Dedifferentiated amniotic fluid mesenchymal stem cell (primary cell): Measurements from ENCODE around the gene SP140.
"Not testable (repeated sequence)": the region's sequence is repeated elsewhere in the genome, so short reads cannot be mapped to it uniquely, and the experiment has no call there.

ENCODE experiments used
- DNase-seq: peaks from one replicate; pipeline ENCODE4 v3.0.0-alpha.2; 2016; ENCODE audit errors: extremely low spot score

SP140 gene

DNA sequence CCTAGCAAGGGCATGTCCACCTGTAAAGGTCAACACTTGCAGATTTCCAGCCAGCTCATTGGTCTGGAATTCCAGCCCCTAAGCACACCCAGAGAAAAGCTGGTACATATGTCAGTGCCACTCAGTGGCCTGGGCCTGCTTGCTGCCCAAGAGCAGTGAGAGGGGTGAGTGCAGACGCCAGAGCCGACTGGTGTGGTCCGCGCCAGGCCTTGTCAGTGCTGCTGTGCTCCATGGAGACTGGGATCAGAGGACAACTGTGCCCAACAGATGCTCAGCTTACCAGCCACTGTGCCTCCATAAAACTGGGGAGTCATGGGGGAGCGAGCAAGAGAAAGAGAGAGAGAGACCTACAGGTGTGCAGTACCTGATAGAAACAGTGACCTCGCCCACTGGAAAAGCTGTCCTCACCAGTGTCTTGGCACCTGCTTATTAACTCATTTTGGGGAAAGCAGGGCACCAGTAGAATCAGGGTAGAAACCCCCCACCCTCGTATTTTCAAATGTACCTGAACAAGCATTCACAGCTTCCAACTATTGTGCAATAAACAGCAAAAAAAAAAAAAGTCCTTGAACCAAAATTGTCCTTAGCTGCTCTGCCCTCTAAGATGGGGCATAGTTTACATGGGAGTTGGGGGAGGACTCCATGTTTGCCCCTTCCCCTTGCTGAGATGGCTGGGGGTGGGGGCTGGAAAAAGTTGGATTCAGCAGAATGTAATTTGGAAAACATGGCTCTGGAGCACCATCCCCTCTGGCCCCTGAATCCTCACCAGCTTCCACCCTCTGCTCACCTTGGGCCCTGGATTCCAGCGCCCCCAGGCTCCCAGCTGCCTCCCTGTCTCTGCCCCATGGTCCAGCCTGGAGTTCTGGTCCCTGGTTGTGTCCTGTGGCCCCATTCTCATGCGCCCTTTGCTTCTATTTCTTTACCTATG, 100.0 kb downstream of the SP140 start:
- no peak for DNase-seq

DNA sequence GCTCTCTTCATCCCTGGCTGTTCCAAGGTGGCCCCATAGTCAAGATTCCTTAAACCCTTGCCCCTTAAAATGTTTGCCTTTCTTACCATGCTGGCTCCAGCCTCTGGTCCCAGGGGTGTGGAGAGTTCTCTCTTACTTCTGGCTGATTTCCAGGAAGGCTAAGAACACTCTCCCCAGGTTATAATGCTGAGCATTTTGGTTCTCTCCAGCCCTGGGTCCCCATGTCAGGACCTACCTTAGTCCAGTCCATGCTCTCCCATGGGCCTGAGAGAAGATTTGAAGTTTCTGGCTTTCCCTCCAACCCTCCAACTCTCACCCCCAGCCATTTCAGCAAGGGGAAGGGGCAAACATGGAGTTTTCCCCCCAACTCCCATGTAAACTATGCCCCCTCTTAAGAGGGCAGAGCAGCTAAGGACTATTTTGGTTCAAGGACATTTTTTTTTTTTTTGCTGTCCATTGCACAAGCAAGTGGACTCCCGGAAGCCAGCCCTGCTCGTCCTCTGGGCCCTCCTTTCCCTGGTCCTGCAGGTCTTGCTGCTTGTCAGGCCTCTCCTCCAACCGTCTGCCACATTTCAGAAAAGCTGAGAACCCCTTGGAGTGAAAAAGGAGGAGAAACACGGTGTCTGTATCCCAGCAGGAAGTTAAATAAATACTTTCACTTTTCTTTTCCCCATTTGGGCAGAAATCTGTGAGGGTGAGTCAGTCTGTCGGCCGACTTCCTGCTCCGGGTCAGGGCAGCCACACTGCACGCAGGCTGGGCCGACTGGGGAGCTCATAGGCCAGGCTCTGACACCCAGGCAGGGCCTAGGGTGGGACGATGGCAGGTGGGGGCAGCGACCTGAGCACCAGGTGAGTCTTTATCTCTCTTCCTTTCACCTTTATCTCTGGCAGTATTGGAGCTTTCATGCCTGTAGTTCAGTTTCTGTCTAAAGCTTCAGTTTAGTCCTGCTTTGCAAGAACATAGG, 101.2 kb downstream of the SP140 start, which contains the start of gene SP140L:
Gene SP140L, plus strand, starts transcription at position 741 of the 965 bp plus-strand sequence. Its CDS starts 77 bp downstream, at position 818.
- DNase-seq = peak; percentile 80

DNA sequence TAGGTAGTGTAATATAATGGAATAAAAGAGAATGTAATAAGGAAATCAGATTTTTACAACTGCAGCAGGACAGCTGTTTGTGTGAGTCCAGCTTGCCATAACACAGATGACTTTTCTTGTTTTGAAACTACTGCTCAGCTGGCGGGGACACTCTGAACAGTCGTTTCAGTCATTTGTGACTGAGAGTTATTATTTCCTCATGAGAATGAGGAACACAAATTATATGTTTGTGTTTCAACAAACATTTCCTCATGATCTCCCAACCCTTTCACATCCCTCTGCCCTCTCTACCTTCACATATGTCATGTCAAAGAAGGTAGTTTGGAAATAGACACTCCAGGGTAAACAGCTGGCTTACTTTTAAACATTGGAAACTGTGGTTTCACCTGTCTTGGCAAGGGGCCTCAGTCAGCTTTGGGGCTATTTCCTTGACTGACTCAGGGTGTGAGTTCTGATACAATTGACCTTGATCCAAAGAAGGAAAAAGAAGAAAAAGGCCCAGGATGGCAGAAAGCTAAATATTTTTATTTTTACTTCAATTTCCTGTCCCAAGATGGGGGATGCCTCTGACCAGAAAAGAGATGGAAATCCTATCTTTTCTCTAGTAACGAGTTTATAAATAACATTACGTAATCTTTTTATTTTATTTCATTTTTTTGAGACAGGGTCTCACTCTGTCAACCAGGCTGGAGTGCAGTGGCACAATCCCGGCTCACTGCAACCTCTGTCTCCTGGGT, 102.0 kb downstream of the SP140 start:
- DNase-seq = no peak

DNA sequence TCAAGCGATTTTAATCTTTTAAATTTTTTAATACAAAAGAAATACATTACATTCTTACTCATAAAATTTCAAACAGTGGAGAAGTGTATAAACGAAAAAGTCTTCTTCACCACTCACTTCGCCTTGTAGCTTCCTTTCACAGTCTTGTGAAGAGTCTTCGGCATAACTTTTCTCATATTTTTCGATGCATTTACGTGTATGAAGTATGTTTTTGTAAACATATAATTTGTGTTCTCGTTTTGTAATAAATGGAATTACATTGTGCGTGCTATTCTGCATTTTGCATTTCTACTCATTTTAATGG, 102.6 kb downstream of the SP140 start:
- no peak for DNase-seq

DNA sequence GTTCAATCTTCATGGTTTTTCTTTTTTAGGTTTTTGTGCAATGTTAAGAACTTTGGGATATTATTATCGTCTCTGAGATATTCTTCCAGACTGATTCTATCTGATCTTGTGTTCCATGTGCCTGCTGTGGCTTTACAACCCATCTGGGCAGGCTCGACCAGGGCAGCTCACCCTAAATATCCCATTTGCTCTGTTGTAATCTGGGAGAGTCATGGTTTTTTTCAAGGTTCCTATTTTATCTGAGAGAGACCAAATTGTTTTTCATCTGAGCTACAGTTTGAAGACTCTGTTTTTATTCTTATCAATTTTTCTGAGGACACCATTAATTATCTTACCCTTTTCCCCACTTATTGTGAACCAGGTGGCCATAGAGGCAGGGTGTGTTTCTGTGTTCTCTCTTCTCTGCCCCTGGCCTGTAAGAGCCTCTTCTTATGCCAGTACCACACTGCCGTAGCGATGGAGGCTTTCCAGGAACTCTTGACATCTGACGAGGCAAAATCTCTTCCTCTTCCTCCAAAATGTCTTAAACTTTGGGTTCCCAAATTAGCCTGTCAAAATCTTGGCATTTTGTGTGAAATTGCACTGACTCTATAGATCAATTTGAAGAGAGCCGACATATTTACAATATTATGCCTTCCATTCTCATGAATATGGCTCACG, 104.5 kb downstream of the SP140 start:
- no peak for DNase-seq

DNA sequence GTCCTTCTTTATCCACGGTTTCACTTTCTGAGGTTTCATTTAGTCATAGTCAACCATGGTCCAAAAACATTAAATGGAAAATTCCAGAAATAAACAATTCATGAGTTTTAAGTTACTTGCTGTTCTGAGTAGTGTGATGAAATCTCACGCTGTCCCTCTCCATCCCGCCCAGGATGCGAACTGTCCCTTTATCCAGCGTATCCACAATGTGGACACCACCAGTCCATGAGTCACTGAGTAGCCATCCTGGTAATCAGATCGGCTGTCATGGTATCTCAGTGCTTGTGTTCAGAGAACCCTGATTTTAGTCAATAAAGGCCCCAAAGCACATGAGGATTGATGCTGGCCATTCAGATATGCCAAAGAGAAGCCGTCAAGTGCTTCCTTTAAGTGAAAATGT, 105.2 kb downstream of the SP140 start:
- no peak for DNase-seq

DNA sequence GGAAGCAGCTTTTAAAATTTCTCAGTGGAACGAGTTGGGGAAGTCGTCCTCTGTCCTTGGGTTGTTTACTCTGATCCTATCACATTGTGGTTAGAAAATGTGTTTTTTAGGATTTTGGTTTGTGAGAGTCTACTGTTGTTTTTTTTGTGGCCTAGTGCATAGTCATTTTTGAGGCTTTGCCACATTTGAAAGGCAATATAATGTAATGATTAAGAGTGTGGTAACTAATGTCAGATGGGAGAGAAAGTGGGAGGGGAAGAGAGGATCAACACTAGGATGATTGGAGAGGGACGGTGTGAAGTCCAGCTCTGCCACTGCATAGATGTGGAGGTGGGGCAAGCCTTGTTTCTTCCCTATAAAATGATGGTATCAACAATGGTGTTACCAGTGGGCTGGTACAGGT, 109.9 kb downstream of the SP140 start:
- no peak for DNase-seq

DNA sequence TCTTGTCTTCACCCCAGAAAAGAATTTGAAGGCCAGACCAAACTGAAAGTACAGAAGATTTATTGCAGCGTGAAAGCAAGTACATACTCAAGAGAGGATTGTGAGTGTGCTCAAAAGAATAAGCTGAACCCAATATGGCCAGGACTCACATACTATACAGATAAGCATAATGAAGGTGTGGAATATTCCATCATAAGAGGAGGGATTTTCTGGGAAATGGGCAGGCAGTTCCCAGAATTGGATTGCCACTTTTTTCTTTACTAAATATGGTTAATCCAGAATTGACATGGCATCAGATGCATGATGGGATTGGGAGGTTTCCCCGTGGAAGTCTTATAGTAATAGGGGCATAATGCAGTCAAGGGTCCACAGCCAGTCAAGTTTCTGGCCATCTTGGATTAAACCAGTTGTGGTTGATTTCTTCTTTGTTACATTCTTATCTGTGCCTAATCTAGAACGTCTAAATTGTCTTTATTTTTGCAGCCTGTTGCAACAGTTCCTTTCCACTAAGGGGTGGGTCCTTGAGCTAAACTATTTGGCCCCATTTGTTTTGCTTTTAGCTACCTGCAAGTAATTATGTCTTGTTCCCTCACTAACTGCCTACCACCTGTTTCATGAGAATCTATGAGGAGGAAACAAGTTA, 110.4 kb downstream of the SP140 start:
- no peak for DNase-seq

DNA sequence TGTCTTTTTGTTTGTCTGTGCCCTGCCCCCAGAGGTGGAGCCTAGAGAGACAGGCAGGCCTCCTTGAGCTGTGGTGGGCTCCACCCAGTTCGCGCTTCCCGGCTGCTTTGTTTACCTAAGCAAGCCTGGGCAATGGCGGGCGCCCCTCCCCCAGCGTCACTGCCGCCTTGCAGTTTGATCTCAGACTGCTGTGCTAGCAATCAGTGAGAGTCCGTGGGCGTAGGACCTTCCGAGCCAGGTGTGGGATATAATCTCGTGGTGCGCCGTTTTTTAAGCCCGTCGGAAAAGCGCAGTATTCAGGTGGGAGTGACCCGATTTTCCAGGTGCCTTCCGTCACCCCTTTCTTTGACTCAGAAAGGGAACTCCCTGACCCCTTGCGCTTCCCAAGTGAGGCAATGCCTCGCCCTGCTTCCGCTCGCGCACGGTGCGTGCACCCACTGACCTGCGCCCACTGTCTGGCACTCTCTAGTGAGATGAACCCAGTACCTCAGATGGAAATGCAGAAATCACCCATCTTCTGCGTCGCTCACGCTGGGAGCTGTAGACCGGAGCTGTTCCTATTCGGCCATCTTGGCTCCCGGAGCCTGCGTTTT, 116.5 kb downstream of the SP140 start:
- DNase-seq = not testable (repeated sequence)

DNA sequence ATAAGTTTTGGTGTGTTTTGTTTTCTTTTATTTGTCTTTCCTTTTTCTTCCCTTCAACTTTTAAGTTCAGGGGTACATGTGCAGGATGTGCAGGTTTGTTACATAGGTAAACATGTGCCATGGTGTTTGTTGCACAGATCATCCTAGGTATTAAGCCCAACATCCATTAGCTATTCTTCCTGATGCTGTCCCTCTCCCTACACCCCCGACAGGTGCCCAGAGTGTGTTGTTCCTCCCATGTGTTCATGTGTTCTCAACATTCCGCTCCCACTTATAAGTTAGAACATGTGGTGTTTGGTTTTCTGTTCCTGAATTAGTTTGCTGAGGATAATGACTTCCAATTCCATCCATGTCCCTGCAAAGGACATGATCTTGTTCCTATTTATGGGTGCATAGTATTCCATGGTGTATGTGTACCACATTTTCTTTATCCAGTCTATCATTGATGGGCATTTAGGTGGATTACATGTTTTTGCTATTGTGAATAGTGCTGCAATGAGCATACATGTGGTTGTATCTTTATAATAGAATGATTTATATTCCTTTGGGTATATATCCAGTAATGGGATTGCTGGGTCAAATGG, 117.6 kb downstream of the SP140 start:
- DNase-seq = not testable (repeated sequence)

DNA sequence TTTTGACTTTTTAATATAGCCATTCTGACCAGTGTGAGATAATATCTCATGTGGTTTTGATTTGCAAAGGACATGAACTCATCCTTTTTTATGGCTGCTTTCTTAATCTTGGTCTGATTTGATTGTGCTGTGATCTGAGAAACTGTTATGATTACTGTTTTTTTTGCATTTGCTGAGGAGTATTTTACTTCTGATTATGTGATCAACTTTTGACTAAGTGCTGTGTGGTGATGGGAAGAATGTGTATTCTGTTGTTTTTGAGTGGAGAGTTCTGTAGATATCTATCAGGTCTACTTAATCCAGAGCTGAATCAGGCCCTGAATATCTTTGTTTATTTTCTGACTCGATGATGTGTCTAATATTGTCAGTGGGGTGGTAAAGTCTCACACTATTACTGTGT, 118.2 kb downstream of the SP140 start:
- DNase-seq = no peak

DNA sequence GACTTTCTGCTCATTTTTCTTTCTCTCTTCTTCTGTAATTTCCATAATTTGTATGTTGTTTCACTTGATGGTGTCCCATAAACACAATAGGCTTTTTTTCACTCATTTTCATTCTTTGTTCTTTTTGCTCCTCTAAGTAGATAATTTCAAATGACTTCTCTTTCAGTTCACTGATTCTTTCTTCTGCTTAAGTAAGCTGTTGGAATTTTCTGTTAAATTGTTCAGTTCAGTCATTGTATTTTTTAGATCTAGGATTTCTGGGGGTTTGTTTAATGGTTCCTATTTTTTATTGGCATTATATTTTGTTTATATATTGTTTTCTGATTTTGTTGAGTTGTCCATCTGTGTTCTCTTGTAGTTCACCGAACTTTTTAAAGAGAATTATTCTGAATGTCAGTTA, 120.9 kb downstream of the SP140 start:
- no peak for DNase-seq

DNA sequence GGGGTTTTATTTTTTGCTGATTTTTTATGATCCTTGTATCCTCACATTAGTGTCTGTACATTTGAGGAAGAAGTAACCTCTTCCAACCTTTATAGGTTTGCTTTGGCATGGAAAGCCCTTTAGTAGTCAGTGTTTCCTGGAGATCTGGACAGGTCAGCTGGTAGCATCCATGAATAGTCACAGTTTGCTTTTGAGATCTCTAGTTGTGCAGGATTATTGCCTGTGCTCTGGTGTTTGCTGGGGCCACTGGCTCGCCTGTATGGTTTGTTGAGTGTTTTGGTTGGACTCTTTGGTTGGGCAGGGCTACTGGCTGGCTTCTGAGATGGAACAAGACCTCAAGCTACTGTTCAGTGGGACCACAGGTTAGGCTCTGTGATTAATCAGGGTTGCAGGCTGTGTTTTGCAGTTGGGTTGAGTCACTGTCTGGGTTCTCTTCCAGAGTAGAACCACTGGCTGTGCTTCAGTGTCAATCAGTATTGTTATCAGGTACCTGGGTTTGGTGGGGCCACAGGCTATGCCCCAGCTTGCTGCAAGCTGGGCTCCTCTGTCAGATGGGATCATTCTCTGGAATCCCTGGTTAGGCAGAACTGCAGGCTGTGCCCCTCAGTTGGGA, 121.5 kb downstream of the SP140 start:
- DNase-seq = no peak

DNA sequence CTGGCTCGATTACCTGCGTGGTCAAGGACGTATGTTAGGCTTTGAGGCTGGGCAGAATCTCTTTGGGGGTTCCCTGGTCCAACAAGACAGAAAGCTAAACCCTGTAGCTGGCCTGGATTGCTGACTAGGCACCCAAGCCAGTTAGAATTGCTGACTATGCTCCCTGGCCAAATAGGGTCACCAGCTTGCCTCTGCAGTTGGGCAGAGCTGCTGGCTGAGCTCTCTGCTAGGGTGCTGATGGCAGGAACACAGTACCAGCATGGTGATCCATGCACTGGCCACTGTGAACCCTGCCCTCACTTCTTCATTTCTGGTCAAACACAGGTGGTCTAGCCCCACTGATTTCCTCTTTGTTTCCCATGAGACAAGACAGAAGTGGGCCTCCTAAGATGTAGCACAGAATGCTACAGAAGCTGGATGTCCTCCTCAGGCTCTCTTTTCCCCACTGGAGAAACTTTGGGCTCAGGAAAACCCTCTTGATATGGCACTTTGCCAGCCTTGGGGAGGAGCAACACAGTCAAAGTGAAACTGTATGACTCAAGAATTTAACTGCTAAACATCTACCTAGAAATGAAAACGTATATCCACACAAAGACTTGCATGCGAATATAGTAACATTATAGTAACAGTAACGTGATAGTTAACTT, 122.2 kb downstream of the SP140 start:
- no peak for DNase-seq

DNA sequence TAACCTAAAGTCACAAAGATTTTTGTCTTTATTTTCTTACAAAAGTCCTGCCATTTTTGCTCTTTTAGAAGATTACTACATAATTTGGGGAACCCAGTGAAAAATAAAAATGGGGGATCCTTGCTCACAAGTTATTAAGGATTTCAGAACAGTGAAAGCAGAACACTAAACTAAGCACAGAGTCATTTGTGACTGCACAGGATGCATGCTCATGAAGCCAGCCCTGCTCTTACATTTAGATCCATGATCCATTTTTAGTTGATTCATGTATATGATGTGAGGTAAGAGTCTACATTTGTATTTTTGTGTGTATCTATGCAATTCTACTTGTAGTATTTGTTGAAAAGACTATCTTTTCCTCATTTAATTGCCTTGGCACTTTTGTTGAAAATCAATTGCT, 123.3 kb downstream of the SP140 start:
- DNase-seq = no peak

DNA sequence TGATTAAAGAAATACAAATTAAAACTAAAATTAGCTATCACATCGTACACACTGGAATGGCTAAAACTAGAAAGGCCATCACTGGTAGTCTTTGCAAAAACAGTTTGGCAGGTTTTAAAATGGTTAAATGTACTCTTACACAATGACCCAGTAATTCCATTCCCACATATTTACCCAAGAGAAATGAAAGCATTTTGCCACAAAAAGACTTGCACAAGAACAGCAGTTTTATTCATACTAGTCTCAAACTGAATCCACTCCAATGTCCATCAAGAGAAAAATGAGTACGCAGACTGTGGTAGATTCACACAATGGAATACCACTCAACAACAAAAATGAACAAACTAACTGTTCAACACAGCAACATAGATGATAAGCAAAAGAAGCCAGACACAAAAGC, 130.5 kb downstream of the SP140 start:
- DNase-seq = no peak

DNA sequence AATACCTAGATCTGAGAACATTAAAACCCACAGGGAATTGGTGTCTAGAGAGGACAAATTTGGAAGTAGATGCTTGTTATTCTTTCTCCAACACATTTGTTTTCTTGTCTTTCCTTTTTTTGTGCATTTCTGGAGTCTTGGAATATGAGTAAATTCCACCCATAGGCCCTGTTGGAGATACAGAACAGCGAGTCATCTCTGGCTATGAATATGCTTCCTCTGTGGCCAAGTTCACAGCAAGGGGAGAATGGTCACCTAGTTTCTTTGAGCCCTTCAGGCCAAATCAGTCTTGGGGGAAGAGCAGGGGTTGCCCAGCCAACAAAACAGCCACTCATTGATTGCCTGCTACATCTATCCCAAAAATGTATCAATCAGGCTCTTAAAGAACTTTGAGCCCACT, 132.8 kb downstream of the SP140 start:
- no peak for DNase-seq

DNA sequence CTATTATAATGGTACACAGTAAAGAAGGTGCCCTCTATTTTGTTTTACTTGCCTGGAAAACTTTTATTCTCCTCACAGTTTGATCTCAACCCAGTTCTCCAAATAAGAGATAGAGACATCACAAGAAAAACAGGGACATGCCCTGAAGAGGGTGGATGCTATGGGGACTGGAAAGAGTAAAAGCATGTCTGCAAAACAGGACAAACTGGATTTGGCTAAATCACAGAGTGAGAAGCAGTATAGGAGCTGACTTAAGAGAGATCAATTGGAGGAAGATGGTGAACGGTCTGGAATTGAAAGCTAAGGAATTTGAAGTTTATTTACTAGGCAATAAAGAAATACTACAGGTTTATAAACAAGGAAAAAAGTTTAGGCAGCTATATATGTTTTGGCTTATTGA, 134.5 kb downstream of the SP140 start:
- DNase-seq = no peak

DNA sequence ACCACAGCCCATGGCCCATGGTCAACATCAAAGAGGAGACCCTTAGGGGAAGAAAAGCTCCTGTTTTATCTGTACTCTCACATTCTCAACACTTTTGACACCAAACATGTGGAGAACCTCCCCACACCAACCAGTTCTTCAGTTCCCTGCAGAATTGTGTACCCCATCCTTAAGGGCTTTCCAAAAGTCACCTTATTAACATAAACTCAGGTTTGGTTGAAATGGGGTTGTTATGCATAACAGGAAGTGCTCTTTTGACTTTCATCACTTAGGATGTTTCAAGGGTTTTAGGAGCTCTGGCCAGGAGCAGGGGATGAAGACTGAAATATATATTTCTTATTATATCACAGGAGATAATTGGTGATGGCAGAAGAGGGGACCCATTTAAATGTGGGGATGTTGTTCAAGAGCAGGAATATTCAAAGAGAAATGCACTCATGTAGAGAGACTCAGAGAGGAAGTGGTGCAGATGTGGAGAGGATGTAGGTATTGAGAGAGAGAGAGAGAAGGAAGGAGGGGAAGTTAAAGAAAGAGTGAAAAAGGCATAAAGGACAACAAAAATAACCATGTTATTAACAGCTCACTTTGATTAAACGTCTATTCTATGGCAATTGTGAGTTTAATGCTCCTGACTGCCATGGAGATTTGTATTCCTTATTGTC, 136.6 kb downstream of the SP140 start:
- no peak for DNase-seq
